Ishikawa (cell line): ENCODE measurements around the gene TMEM245.

ENCODE experiments used
- CEBPB ChIP-seq: IDR thresholded peaks from 2 replicates; pipeline ENCODE4 v1.6.1; 2012
- CREB1 ChIP-seq: IDR thresholded peaks from 2 replicates; pipeline ENCODE4 v1.6.1; 2012; ENCODE audit warnings: low read depth
- EGR1 ChIP-seq: IDR thresholded peaks from 2 replicates; pipeline ENCODE4 v1.6.1; 2012
- EP300 ChIP-seq: IDR thresholded peaks from 2 replicates; pipeline ENCODE4 v1.6.1; 2012; ENCODE audit warnings: borderline replicate concordance
- FOXM1 ChIP-seq: IDR thresholded peaks from 2 replicates; pipeline ENCODE4 v1.6.1; 2012; ENCODE audit warnings: low read depth, borderline replicate concordance
- MAX ChIP-seq: IDR thresholded peaks from 2 replicates; pipeline ENCODE4 v1.6.1; 2012
- NFIC ChIP-seq: IDR thresholded peaks from 2 replicates; pipeline ENCODE4 v1.6.1; 2012
- RAD21 ChIP-seq: IDR thresholded peaks from 2 replicates; pipeline ENCODE4 v1.6.1; 2012; ENCODE audit warnings: low read depth
- REST ChIP-seq: IDR thresholded peaks from 2 replicates; pipeline ENCODE4 v1.6.1; 2012; ENCODE audit warnings: low read depth, mild to moderate bottlenecking
- TAF1 ChIP-seq: IDR thresholded peaks from 2 replicates; pipeline ENCODE4 v1.6.1; 2012; ENCODE audit warnings: low read depth, mild to moderate bottlenecking
- TCF12 ChIP-seq: IDR thresholded peaks from 2 replicates; pipeline ENCODE4 v1.6.1; 2012; ENCODE audit warnings: low read depth
- TEAD4 ChIP-seq: IDR thresholded peaks from 2 replicates; pipeline ENCODE4 v1.6.1; 2012
- USF1 ChIP-seq: IDR thresholded peaks from 2 replicates; pipeline ENCODE4 v1.6.1; 2012
- YY1 ChIP-seq: IDR thresholded peaks from 2 replicates; pipeline ENCODE4 v1.6.1; 2012; ENCODE audit warnings: low read depth
- ZBTB7A ChIP-seq: IDR thresholded peaks from 2 replicates; pipeline ENCODE4 v1.6.1; 2012; ENCODE audit warnings: low read depth

The TMEM245 gene

GRCh38 chr9:109082091-109082620 lies 37.6 kb downstream of the TMEM245 start:
- TF ChIP-seq TEAD4 = no peak
- TF ChIP-seq YY1 = no peak
- TF ChIP-seq NFIC = no peak
- no peak for TF ChIP-seq USF1
- no peak for TF ChIP-seq REST
- TF ChIP-seq RAD21 = no peak
- TF ChIP-seq TAF1 = no peak
- no peak for TF ChIP-seq ZBTB7A
- TF ChIP-seq EGR1 = no peak
- no peak for TF ChIP-seq FOXM1
- TF ChIP-seq CEBPB = no peak
- no peak for TF ChIP-seq EP300
- no peak for TF ChIP-seq CREB1
- TF ChIP-seq MAX = no peak
- TF ChIP-seq TCF12 = no peak

GRCh38 chr9:109074236-109074889 lies 45.4 kb downstream of the TMEM245 start:
- no peak for TF ChIP-seq YY1
- TF ChIP-seq FOXM1 = no peak
- no peak for TF ChIP-seq TAF1
- no peak for TF ChIP-seq EP300
- TF ChIP-seq CREB1 = no peak
- TF ChIP-seq CEBPB = no peak
- TF ChIP-seq REST = no peak
- no peak for TF ChIP-seq ZBTB7A
- no peak for TF ChIP-seq TCF12
- TF ChIP-seq RAD21 = no peak
- no peak for TF ChIP-seq NFIC

GRCh38 chr9:109072821-109073435 lies 46.8 kb downstream of the TMEM245 start:
- no peak for TF ChIP-seq RAD21

GRCh38 chr9:109072133-109072692 lies 47.5 kb downstream of the TMEM245 start:
- TF ChIP-seq CEBPB (no peak), EGR1 (no peak), YY1 (no peak), FOXM1 (no peak), ZBTB7A (no peak), RAD21 (no peak), TCF12 (no peak), NFIC (no peak), TEAD4 (no peak), REST (no peak)

- no peak for TF ChIP-seq RAD21
- TF ChIP-seq YY1 = no peak
- TF ChIP-seq TEAD4 = no peak
- no peak for TF ChIP-seq TCF12
- no peak for TF ChIP-seq MAX
- TF ChIP-seq REST = no peak
- TF ChIP-seq FOXM1 = no peak
- TF ChIP-seq CREB1 = no peak
- TF ChIP-seq EP300 = no peak
- TF ChIP-seq USF1 = no peak
- no peak for TF ChIP-seq EGR1
- TF ChIP-seq CEBPB = no peak
- no peak for TF ChIP-seq TAF1
- no peak for TF ChIP-seq ZBTB7A
- TF ChIP-seq NFIC = no peak
Observed at GRCh38 chr9:109068764-109069163, 51.0 kb downstream of the TMEM245 start.
